Stomach (tissue), 4 donors: ENCODE results near the gene TRABD2B.

Experiments
- CTCF ChIP-seq, 7 experiments: fragments of 450-650 bp in 4 of 7; fragments of 200-600 bp in 3 of 7; sonication (generic) in 3 of 7; IDR thresholded peaks; one replicate each; pipeline ENCODE4 v1.5.1; 2016 to 2019; ENCODE audit warnings: antibody characterized with exemption in 7 of 7, control low read depth in 2 of 7, mild to moderate bottlenecking in 1 of 7
- POLR2A ChIP-seq, 4 donors: fragments of 450-650 bp; IDR thresholded peaks; one replicate each; pipeline ENCODE4 v1.6.1; 2016; ENCODE audit warnings: antibody characterized with exemption in 4 of 4, control low read depth in 2 of 4, mild to moderate bottlenecking in 1 of 4, moderate library complexity in 1 of 4
- POLR2AphosphoS5 ChIP-seq, 3 donors: sonication (generic); formaldehyde crosslinking; IDR thresholded peaks; one replicate each; pipeline ENCODE4 v1.6.1; 2016; ENCODE audit warnings: antibody characterized with exemption in 3 of 3

- TF ChIP-seq CTCF (IDR thresholded peaks at IDR 0.05): no peak
- TF ChIP-seq POLR2A (IDR thresholded peaks at IDR 0.05): no peak
- TF ChIP-seq POLR2AphosphoS5 (IDR thresholded peaks at IDR 0.05): no peak
Observed at GRCh38 chr1:47990286-47990685, 6.9 kb downstream of the TRABD2B start.
